Osteoblast (primary cell): ENCODE data around the gene CDK15. TPM values are rescaled to one million over a fixed set of nuclear protein-coding genes. Genes with fewer than 3 reads are reported as not detected.

Source experiments
- DNase-seq: peaks from one replicate; pipeline ENCODE4 v3.0.0; 2011; ENCODE audit warnings: low spot score, mixed read lengths; ENCODE audit not compliant: insufficient read length; ENCODE audit errors: missing footprints
- H2AFZ ChIP-seq: 2 replicates; pipeline ENCODE4 v1.6.0; 2011; ENCODE audit warnings: mild to moderate bottlenecking, low read length
- H3K27ac ChIP-seq: 2 replicates; pipeline ENCODE4 v1.5.1; 2011; ENCODE audit warnings: mild to moderate bottlenecking, low read depth, low read length, moderate library complexity
- H3K27me3 ChIP-seq: 2 replicates; pipeline ENCODE4 v1.6.0; 2012; ENCODE audit warnings: mild to moderate bottlenecking, control low read depth, inconsistent platforms, low read length, moderate library complexity; ENCODE audit not compliant: insufficient read depth
- H3K36me3 ChIP-seq: 2 replicates; pipeline ENCODE4 v1.5.1; 2011; ENCODE audit warnings: mild to moderate bottlenecking, low read length, control low read depth, moderate library complexity; ENCODE audit not compliant: insufficient read depth
- H3K4me1 ChIP-seq: 2 replicates; pipeline ENCODE4 v1.5.1; 2011; ENCODE audit warnings: mild to moderate bottlenecking, low read length, control low read depth, moderate library complexity; ENCODE audit not compliant: insufficient read depth
- H3K4me2 ChIP-seq: 2 replicates; pipeline ENCODE4 v1.6.0; 2011; ENCODE audit warnings: mild to moderate bottlenecking, low read length; ENCODE audit not compliant: insufficient read depth
- H3K4me3 ChIP-seq: fragments of 200-600 bp; sonication (generic); 3 replicates; pipeline ENCODE4 v1.5.1; 2012; ENCODE audit warnings: mild to moderate bottlenecking, low read length, inconsistent platforms; ENCODE audit not compliant: insufficient read depth
- H3K79me2 ChIP-seq: 2 replicates; pipeline ENCODE4 v1.6.0; 2012; ENCODE audit warnings: mild to moderate bottlenecking, low read length, control low read depth, inconsistent platforms; ENCODE audit not compliant: insufficient read depth
- H3K9me3 ChIP-seq: 2 replicates; pipeline ENCODE4 v1.5.1; 2011; ENCODE audit warnings: low read depth, low read length, control low read depth
- H4K20me1 ChIP-seq: 2 replicates; pipeline ENCODE4 v1.6.0; 2012; ENCODE audit warnings: mild to moderate bottlenecking, low read length, control low read depth; ENCODE audit not compliant: insufficient read depth
- small RNA-seq: library from RNA; depleted of rRNA; stranded (forward); fragments of <200 nt; gene quantifications from one replicate; pipeline ENCODE3, GENCODE V24; 2012
- total RNA-seq: library from RNA; depleted of rRNA; stranded (reverse); fragments of >200 nt; gene quantifications from 2 replicates; pipeline ENCODE4 v1.2.3, GENCODE V29; 2012
- TF ChIP-seq, protein P1 (sequence below): IDR thresholded peaks from 2 replicates; pipeline ENCODE4 v1.5.1; 2011; ENCODE audit warnings: mild to moderate bottlenecking, low read depth, low read length, moderate library complexity; ENCODE audit errors: extremely low read depth

CDK15 gene
- total RNA-seq, 1 donor = 4.7 TPM

DNA sequence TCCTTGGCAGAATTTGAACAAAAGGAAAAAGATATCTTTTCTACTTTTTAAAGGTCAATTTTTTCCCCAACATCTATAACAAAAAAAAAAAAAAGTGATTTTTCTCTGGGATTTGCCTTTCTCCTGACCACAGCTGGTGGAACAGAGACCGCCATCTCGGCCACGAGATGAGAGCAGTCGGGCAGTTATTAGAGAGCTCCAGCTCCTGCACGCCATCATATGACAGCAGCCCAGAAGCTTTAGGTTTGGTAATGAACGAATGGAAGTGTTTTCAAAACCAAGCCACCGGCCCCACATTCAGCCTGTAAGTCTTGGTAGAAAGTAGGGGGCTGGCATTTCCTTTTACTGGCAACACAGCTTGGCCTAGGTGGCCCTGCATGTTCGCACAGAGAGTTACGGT is 132.4 kb downstream of the CDK15 start:
- Histone ChIP-seq H4K20me1 (no peaks in the 10 kb centered on the region), H3K27me3 (peaks cover 2% of the 10 kb centered on the region), H3K4me1 (peaks cover 21% of the 10 kb centered on the region), H3K4me2 (no peak overlapping the region), H3K36me3 (no peaks in the 10 kb centered on the region), H3K4me3 (no peak overlapping the region), H3K79me2 (no peaks in the 10 kb centered on the region), H3K27ac (peak overlapping the region; percentile 32), H2AFZ (no peak overlapping the region), H3K9me3 (peaks cover 2% of the 10 kb centered on the region)
- no peak for DNase-seq
- TF ChIP-seq, protein P1, sequence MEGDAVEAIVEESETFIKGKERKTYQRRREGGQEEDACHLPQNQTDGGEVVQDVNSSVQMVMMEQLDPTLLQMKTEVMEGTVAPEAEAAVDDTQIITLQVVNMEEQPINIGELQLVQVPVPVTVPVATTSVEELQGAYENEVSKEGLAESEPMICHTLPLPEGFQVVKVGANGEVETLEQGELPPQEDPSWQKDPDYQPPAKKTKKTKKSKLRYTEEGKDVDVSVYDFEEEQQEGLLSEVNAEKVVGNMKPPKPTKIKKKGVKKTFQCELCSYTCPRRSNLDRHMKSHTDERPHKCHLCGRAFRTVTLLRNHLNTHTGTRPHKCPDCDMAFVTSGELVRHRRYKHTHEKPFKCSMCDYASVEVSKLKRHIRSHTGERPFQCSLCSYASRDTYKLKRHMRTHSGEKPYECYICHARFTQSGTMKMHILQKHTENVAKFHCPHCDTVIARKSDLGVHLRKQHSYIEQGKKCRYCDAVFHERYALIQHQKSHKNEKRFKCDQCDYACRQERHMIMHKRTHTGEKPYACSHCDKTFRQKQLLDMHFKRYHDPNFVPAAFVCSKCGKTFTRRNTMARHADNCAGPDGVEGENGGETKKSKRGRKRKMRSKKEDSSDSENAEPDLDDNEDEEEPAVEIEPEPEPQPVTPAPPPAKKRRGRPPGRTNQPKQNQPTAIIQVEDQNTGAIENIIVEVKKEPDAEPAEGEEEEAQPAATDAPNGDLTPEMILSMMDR = no peak

DNA sequence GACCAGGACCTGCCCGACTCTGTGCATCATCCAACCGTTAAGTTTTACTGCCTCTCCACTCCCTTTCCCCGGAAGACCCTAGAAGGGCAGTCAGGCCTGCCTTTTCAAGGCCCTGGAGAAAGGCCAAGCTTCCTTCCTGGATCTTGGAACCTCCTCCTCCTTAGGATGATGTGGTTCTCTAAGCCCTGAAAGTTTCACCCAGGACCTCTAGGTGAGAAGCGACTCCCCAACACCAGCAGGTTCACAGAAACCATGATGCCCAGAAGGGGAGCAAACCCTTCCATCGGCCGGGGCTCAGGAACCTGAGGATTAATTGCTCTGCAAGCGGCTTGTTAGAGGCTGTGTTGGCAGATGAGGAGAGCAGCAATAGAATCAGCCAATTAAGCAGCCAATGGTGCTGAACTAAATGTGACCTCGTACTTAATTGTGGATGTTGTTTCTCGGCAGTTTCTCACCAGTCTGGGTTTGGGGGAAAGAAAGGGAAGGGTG is 133.2 kb downstream of the CDK15 start:
- Histone ChIP-seq H3K4me3 (no peak overlapping the region), H3K9me3 (peaks cover 2% of the 10 kb centered on the region), H3K79me2 (no peaks in the 10 kb centered on the region), H3K27me3 (peaks cover 2% of the 10 kb centered on the region), H3K4me2 (no peak overlapping the region), H2AFZ (no peak overlapping the region), H3K27ac (no peak overlapping the region), H4K20me1 (no peaks in the 10 kb centered on the region), H3K36me3 (no peaks in the 10 kb centered on the region), H3K4me1 (peaks cover 14% of the 10 kb centered on the region)
- peak; percentile 42 for DNase-seq
- TF ChIP-seq, protein P1 = no peak

DNA sequence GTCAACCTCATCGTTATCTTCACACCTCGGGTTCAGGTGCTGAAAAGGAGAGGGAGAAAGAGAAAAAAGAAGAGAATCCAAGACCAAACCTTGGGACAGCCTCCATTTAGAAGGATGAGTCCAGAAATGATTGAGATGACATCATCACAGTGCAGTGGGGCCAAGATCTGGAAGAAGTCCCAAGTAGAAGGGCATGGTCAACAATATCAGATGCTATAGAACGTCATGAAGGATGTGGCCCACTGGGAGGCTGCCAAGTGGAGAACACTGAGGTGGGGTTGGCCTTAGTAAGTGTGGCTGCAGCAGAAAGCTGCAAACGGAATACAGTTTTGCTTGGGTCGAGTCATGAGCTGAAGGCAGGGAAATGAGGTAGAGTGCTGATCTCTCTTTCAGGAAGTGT is 136.2 kb downstream of the CDK15 start:
- TF ChIP-seq, protein P1 = no peak
- no peak overlapping the region for H3K4me2 ChIP-seq
- H3K36me3 ChIP-seq = no peaks in the 10 kb centered on the region
- no peak for DNase-seq
- peaks cover 2% of the 10 kb centered on the region for H3K27me3 ChIP-seq
- H3K4me1 ChIP-seq = peaks cover 14% of the 10 kb centered on the region
- H2AFZ ChIP-seq = no peak overlapping the region
- no peak overlapping the region for H3K27ac ChIP-seq
- no peaks in the 10 kb centered on the region for H3K79me2 ChIP-seq
- no peaks in the 10 kb centered on the region for H3K9me3 ChIP-seq
- no peaks in the 10 kb centered on the region for H4K20me1 ChIP-seq
- H3K4me3 ChIP-seq = no peak overlapping the region

Small RNAs within 50 kb of the gene (small RNA-seq; reads per million reads assigned to genes)
- gene RF00019 (not detected), gene RNU6-440P (not detected), gene UBE2V1P11 (not detected)

Other genes with a start within 250 kb of the CDK15 start
- gene TMEM237, start 163.0 kb upstream of the CDK15 start, total RNA-seq = 43.6 and 49.6 TPM in 2 replicates
- 1.1 and 2.1 TPM in 2 replicates for gene MPP4, start 107.9 kb upstream of the CDK15 start, total RNA-seq
- 38.9 and 39.1 TPM in 2 replicates for gene ALS2, start 25.6 kb upstream of the CDK15 start, total RNA-seq
- 64.8 and 73.8 TPM in 2 replicates for gene FZD7, start 227.3 kb downstream of the CDK15 start, total RNA-seq